ENCODE results near the gene ELP2. TPM values are rescaled to one million over a fixed set of nuclear protein-coding genes. Genes with fewer than 3 reads are reported as not detected.

Gene ELP2
- polyA plus RNA-seq, 1 of the 3 experiments (the other 2 are of a cell fraction) = 38.3 TPM

GRCh38 chr18:36107477-36107876, 22.2 kb upstream of the ELP2 start:
- TF ChIP-seq POLR2AphosphoS5 (IDR thresholded peaks at IDR 0.05; ENCODE audit: low read depth, low read length) (no peak), NRF1 (IDR thresholded peaks at IDR 0.05; ENCODE audit: low read depth, low read length) (no peak), ZBTB33 (IDR thresholded peaks at IDR 0.05; ENCODE audit: borderline replicate concordance, low read depth) (no peak), EP300 (IDR thresholded peaks at IDR 0.05; ENCODE audit: borderline replicate concordance in 1 of 2, low read depth in 1 of 2, low read length in 1 of 2) (no peak), USF1 (IDR thresholded peaks at IDR 0.05; ENCODE audit: borderline replicate concordance, low read depth) (no peak), CTCF (IDR thresholded peaks at IDR 0.05) (no peak), FOXM1 (IDR thresholded peaks at IDR 0.05; ENCODE audit: low read depth) (no peak), TCF12 (IDR thresholded peaks at IDR 0.05) (no peak), JUND (IDR thresholded peaks at IDR 0.05) (no peak), SIN3A (IDR thresholded peaks at IDR 0.05; ENCODE audit: borderline replicate concordance, low read depth, low read length) (no peak), YY1 (IDR thresholded peaks at IDR 0.05; ENCODE audit: low read depth) (no peak)
- H3K27ac ChIP-seq (ENCODE audit: low read depth in 2 of 2, low read length in 1 of 2) = no peak overlapping the region
- H3K4me3 ChIP-seq (ENCODE audit: low read depth in 2 of 2, low read length in 1 of 2) = no peak overlapping the region
- no peak overlapping the region for H2AFZ ChIP-seq (ENCODE audit: low read depth)
- H3K4me2 ChIP-seq = no peak overlapping the region
- no peaks in the 10 kb centered on the region for H3F3A ChIP-seq (replicated peaks; ENCODE audit: insufficient read depth)
- no peaks in the 10 kb centered on the region for H3K79me2 ChIP-seq (ENCODE audit: insufficient read depth)
- H3K9me3 ChIP-seq = peaks cover 6% of the 10 kb centered on the region; the same call in 1 of the 2 replicates
- no peak for DNase-seq
- H3K9ac ChIP-seq = no peak overlapping the region
- no peaks in the 10 kb centered on the region for H4K20me1 ChIP-seq (ENCODE audit: insufficient read depth)
- peaks cover 41 to 44% of the 10 kb centered on the region in 2 experiments for H3K36me3 ChIP-seq (replicated peaks in 1 of 2; ENCODE audit: control insufficient read depth in 1 of 2, insufficient read depth in 2 of 2, low read length in 1 of 2)
- POLR2A ChIA-PET = no interaction called here
- H3K27me3 ChIP-seq (ENCODE audit: insufficient read depth) = no peaks in the 10 kb centered on the region
- H3K9me2 ChIP-seq = no peaks in the 10 kb centered on the region
- CTCF ChIA-PET = interaction anchor here (0.9 to 2.7 kb wide), 2 partner anchors 11 to 47 kb away, joined by 3 to 9 read pairs; no protein-coding TSS in a partner anchor
- no peaks in the 10 kb centered on the region; a peak in 1 of 4 replicates for H3K4me1 ChIP-seq (ENCODE audit: control insufficient read depth in 1 of 2, insufficient read depth in 2 of 2, low read depth in 1 of 2, low read length in 1 of 2)

- Histone ChIP-seq H2AFZ (ENCODE audit: low read depth) (no peak overlapping the region), H3K27ac (ENCODE audit: low read depth in 2 of 2, low read length in 1 of 2) (no peak overlapping the region), H4K20me1 (ENCODE audit: insufficient read depth) (no peaks in the 10 kb centered on the region), H3K9me2 (no peaks in the 10 kb centered on the region), H3K4me1 (ENCODE audit: control insufficient read depth in 1 of 2, insufficient read depth in 2 of 2, low read depth in 1 of 2, low read length in 1 of 2) (no peaks in the 10 kb centered on the region; a peak in 1 of 4 replicates), H3F3A (replicated peaks; ENCODE audit: insufficient read depth) (no peaks in the 10 kb centered on the region), H3K27me3 (ENCODE audit: insufficient read depth) (no peaks in the 10 kb centered on the region), H3K4me3 (ENCODE audit: low read depth in 2 of 2, low read length in 1 of 2) (no peak overlapping the region), H3K9ac (no peak overlapping the region), H3K9me3 (no peaks in the 10 kb centered on the region; the same call in 1 of the 2 replicates), H3K79me2 (ENCODE audit: insufficient read depth) (no peaks in the 10 kb centered on the region), H3K4me2 (no peak overlapping the region), H3K36me3 (replicated peaks in 1 of 2; ENCODE audit: control insufficient read depth in 1 of 2, insufficient read depth in 2 of 2, low read length in 1 of 2) (peaks cover 46 to 48% of the 10 kb centered on the region in 2 experiments)
- ChIA-PET POLR2A (no interaction called here), CTCF (interaction anchor here (0.9 to 2.8 kb wide), 2 partner anchors 48 to 91 kb away, joined by 3 to 9 read pairs; no protein-coding TSS in a partner anchor)
- 49% methylated on average over 2 of the region's 2 CpGs for WGBS (ENCODE audit: low lambda C conversion rate)
- TF ChIP-seq EP300 (IDR thresholded peaks at IDR 0.05; ENCODE audit: borderline replicate concordance in 1 of 2, low read depth in 1 of 2, low read length in 1 of 2) (no peak), TCF12 (IDR thresholded peaks at IDR 0.05) (no peak), GABPA (IDR thresholded peaks at IDR 0.05; ENCODE audit: low read depth) (no peak), ZBTB33 (IDR thresholded peaks at IDR 0.05; ENCODE audit: borderline replicate concordance, low read depth) (no peak), YY1 (IDR thresholded peaks at IDR 0.05; ENCODE audit: low read depth) (no peak), GATA2 (CRISPR knock-in tag; IDR thresholded peaks at IDR 0.05) (no peak), ELF1 (IDR thresholded peaks at IDR 0.05) (no peak), EZH2phosphoT487 (IDR thresholded peaks at IDR 0.05; ENCODE audit: borderline replicate concordance, low read depth) (no peak), FOSL2 (IDR thresholded peaks at IDR 0.05; ENCODE audit: borderline replicate concordance, low read depth) (no peak), MXI1 (IDR thresholded peaks at IDR 0.05; ENCODE audit: low read depth, low read length) (no peak), NRF1 (IDR thresholded peaks at IDR 0.05; ENCODE audit: low read depth, low read length) (no peak), NFIC (IDR thresholded peaks at IDR 0.05; ENCODE audit: borderline replicate concordance) (no peak), RFX5 (IDR thresholded peaks at IDR 0.05; ENCODE audit: low read length) (no peak), FOXJ3 (CRISPR knock-in tag; IDR thresholded peaks at IDR 0.05) (no peak), MEF2A (IDR thresholded peaks at IDR 0.05; ENCODE audit: borderline replicate concordance, low read depth) (no peak), JUND (IDR thresholded peaks at IDR 0.05) (no peak), RAD21 (IDR thresholded peaks at IDR 0.05; ENCODE audit: low read length) (no peak), RCOR1 (IDR thresholded peaks at IDR 0.05; ENCODE audit: low read length) (no peak)
- DNase-seq = no peak
These were observed 21.5 kb upstream of the ELP2 start for GRCh38 chr18:36108196-36108595.
